ENCODE results near the gene TBC1D25.
"Not testable (repeated sequence)": the region's sequence is repeated elsewhere in the genome, so short reads cannot be mapped to it uniquely, and the experiment has no call there.

Gene TBC1D25

GRCh38 chrX:48541140-48541814, 1.8 kb downstream of the TBC1D25 start:
- H3K36me3 ChIP-seq (ENCODE audit: control insufficient read depth, insufficient read depth, low read length), result no peaks in the 10 kb centered on the region
- no peak overlapping the region for H3K4me2 ChIP-seq (ENCODE audit: low read length)
- TF ChIP-seq CTCF (IDR thresholded peaks at IDR 0.05), result no peak
- no peak overlapping the region for H3K4me3 ChIP-seq (ENCODE audit: low read depth, low read length)
- H3K4me1 ChIP-seq, result peaks cover 4% of the 10 kb centered on the region
- no peak overlapping the region for H2AFZ ChIP-seq
- no peak overlapping the region for H3K9ac ChIP-seq
- no peaks in the 10 kb centered on the region for H3K79me2 ChIP-seq
- H3K9me3 ChIP-seq (ENCODE audit: control insufficient read depth, low read length), result no peaks in the 10 kb centered on the region
- no peaks in the 10 kb centered on the region for H3K27me3 ChIP-seq (ENCODE audit: control insufficient read depth, insufficient read depth, low read length)
- H3K27ac ChIP-seq, result no peak overlapping the region

- H3K4me2 ChIP-seq (ENCODE audit: low read length), result no peak overlapping the region
- H3K27me3 ChIP-seq (ENCODE audit: control insufficient read depth, insufficient read depth, low read length), result no peaks in the 10 kb centered on the region
- no peaks in the 10 kb centered on the region for H3K36me3 ChIP-seq (ENCODE audit: control insufficient read depth, insufficient read depth, low read length)
- no peaks in the 10 kb centered on the region for H3K79me2 ChIP-seq
- peaks cover 5% of the 10 kb centered on the region for H3K4me1 ChIP-seq
- H3K9me3 ChIP-seq (ENCODE audit: control insufficient read depth, low read length), result no peaks in the 10 kb centered on the region
- H3K4me3 ChIP-seq (ENCODE audit: low read depth, low read length), result no peak overlapping the region
- H3K9ac ChIP-seq, result no peak overlapping the region
- no peak overlapping the region for H3K27ac ChIP-seq
- H2AFZ ChIP-seq, result no peak overlapping the region
- TF ChIP-seq CTCF (IDR thresholded peaks at IDR 0.05), result no peak
Measured at GRCh38 chrX:48548871-48549270, 9.4 kb downstream of the TBC1D25 start.

- H3K4me1 ChIP-seq; H3K27ac ChIP-seq; H3K4me3 ChIP-seq (ENCODE audit: low read depth, low read length); H3K9ac ChIP-seq; H3K79me2 ChIP-seq; H3K9me3 ChIP-seq (ENCODE audit: control insufficient read depth, low read length); H3K4me2 ChIP-seq (ENCODE audit: low read length); H3K27me3 ChIP-seq (ENCODE audit: control insufficient read depth, insufficient read depth, low read length); H2AFZ ChIP-seq; H3K36me3 ChIP-seq (ENCODE audit: control insufficient read depth, insufficient read depth, low read length): not testable (repeated sequence)
Measured at GRCh38 chrX:48555731-48556325, 16.3 kb downstream of the TBC1D25 start.

- Histone ChIP-seq H3K79me2 (no peaks in the 10 kb centered on the region), H3K9ac (no peak overlapping the region), H3K9me3 (ENCODE audit: control insufficient read depth, low read length) (no peaks in the 10 kb centered on the region), H3K36me3 (ENCODE audit: control insufficient read depth, insufficient read depth, low read length) (no peaks in the 10 kb centered on the region), H3K4me2 (ENCODE audit: low read length) (no peak overlapping the region), H2AFZ (no peak overlapping the region), H3K4me1 (no peaks in the 10 kb centered on the region), H3K4me3 (ENCODE audit: low read depth, low read length) (no peak overlapping the region), H3K27ac (no peak overlapping the region), H3K27me3 (ENCODE audit: control insufficient read depth, insufficient read depth, low read length) (no peaks in the 10 kb centered on the region)
- no peak for TF ChIP-seq CTCF (IDR thresholded peaks at IDR 0.05)
Measured at GRCh38 chrX:48558271-48558670, 18.8 kb downstream of the TBC1D25 start.

- Histone ChIP-seq H3K9me3 (ENCODE audit: control insufficient read depth, low read length) (no peaks in the 10 kb centered on the region), H2AFZ (no peak overlapping the region), H3K27me3 (ENCODE audit: control insufficient read depth, insufficient read depth, low read length) (no peaks in the 10 kb centered on the region), H3K9ac (no peak overlapping the region), H3K79me2 (no peaks in the 10 kb centered on the region), H3K4me3 (ENCODE audit: low read depth, low read length) (no peak overlapping the region), H3K4me1 (no peaks in the 10 kb centered on the region), H3K4me2 (ENCODE audit: low read length) (no peak overlapping the region), H3K36me3 (ENCODE audit: control insufficient read depth, insufficient read depth, low read length) (no peaks in the 10 kb centered on the region), H3K27ac (no peak overlapping the region)
- TF ChIP-seq CTCF (IDR thresholded peaks at IDR 0.05), result no peak
Measured at GRCh38 chrX:48559636-48560035, 20.1 kb downstream of the TBC1D25 start.
